Measurements from ENCODE around the gene PLD1.
"Not testable (repeated sequence)": the region's sequence is repeated elsewhere in the genome, so short reads cannot be mapped to it uniquely, and the experiment has no call there.

Gene PLD1

DNA sequence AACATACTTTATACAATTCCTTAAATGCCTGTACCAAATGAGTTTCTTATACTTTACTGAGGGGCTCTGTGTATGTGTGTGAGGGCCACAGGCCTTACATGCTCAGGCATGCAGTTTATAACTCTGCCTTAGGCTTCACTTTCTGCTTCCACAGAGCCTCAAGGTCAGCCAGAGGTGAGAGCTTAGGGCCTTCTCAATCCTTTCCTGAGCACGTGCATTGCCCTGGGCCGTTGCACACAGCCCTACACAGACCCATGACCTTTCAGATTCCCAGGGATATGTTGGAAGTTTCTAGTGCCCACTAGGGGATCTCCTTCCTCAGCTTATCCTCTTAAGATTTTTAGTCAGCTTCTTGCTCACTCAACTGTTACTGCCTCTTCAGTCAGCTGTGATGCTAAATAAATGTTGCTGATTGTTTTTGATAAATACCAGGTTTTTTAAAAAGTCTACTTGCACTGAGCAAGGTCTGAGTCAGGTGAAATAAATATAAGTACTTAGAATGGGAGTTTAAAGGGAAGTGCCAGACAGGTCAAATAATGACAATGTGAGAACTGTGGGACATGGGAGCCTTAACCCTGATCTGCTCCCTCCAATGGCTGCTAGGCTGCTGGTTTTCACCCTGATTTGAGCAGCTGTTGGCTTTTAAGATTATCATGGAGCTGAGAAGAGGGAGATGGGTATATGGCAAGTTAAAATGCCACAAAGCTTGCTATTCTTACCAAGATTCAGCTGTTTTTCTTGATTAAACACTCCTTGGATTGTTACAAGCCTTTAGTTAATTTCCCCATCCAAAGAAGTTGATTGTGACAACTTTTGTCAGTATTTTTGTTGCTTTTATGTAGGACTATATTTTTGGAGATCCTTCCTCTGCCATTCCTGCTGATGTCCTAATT is 169.5 kb downstream of the PLD1 start:
- no peaks in the 10 kb centered on the region for H3K4me1 ChIP-seq (ENCODE audit: control insufficient read depth, insufficient read depth, low read length)
- no peak overlapping the region for H3K4me2 ChIP-seq (ENCODE audit: low read length)
- H3K4me3 ChIP-seq (ENCODE audit: low read length) = no peak overlapping the region
- no peaks in the 10 kb centered on the region for H3K36me3 ChIP-seq (ENCODE audit: insufficient read depth, low read length)
- no peaks in the 10 kb centered on the region for H3K9me3 ChIP-seq (replicated peaks; ENCODE audit: low read length)
- H3K9ac ChIP-seq (ENCODE audit: low read depth, low read length) = no peak overlapping the region
- H3K27me3 ChIP-seq (ENCODE audit: control insufficient read depth, insufficient read depth, low read length) = no peaks in the 10 kb centered on the region

DNA sequence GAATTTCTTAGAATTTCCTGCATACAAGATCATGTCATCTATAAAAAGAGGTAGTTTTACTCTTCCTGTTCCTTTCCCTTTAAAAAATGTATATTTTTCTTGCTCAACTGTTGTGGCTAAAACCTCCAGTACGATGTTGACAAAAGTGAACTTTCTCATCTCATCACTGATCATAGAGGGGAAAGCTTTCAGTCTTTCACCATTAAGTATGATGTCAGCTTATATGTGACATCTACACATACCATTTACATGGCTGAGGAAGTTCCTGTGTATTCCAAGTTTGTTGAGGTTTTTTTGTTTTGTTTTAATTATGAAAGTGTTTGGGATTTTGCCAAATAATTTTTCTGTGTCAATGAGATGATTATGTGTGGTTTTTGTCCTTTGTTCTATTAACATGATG is 173.6 kb downstream of the PLD1 start:
- Histone ChIP-seq H3K36me3 (ENCODE audit: insufficient read depth, low read length) (no peaks in the 10 kb centered on the region), H3K4me2 (ENCODE audit: low read length) (no peak overlapping the region), H3K9me3 (replicated peaks; ENCODE audit: low read length) (no peaks in the 10 kb centered on the region), H3K9ac (ENCODE audit: low read depth, low read length) (no peak overlapping the region), H3K27me3 (ENCODE audit: control insufficient read depth, insufficient read depth, low read length) (no peaks in the 10 kb centered on the region), H3K4me3 (ENCODE audit: low read length) (no peak overlapping the region), H3K4me1 (ENCODE audit: control insufficient read depth, insufficient read depth, low read length) (no peaks in the 10 kb centered on the region)

DNA sequence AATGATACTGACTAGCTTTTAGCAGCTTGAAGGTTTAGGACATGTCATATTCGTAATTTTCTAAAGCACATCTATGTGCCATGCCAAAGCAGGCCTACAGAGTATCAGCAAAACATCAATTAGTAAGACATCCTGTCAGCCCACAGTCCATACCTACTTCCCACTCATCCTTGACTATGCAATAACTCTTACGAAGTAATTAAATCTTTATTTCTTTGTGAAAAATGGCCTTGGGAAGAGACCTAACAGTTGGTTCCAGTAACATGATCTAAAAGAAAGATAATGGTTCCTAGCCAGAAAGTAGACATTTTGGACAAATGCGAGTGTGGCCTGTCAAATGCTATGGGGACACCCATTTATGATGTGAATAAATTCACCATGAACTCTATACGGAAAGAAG is 177.5 kb downstream of the PLD1 start:
- Histone ChIP-seq H3K9me3 (replicated peaks; ENCODE audit: low read length) (no peaks in the 10 kb centered on the region), H3K27me3 (ENCODE audit: control insufficient read depth, insufficient read depth, low read length) (no peaks in the 10 kb centered on the region), H3K4me1 (ENCODE audit: control insufficient read depth, insufficient read depth, low read length) (no peaks in the 10 kb centered on the region), H3K4me3 (ENCODE audit: low read length) (no peak overlapping the region), H3K4me2 (ENCODE audit: low read length) (no peak overlapping the region), H3K9ac (ENCODE audit: low read depth, low read length) (no peak overlapping the region), H3K36me3 (ENCODE audit: insufficient read depth, low read length) (no peaks in the 10 kb centered on the region)

DNA sequence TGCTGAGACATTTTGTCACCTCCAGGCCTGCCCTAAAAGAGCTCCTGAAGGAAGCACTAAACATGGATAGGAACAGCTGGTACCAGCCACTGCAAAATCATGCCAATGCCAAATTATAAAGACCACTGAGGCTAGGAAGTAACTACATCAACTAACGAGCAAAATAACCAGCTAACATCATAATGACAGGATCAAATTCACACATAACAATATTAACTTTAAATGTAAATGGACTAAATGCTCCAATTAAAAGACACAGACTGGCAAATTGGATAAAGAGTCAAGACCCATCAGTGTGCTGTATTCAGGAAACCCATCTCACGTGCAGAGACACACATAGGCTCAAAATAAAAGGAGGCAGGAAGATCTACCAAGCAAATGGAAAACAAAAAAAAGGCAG is 183.5 kb downstream of the PLD1 start:
- H3K9ac ChIP-seq (ENCODE audit: low read depth, low read length); H3K27me3 ChIP-seq (ENCODE audit: control insufficient read depth, insufficient read depth, low read length); H3K4me2 ChIP-seq (ENCODE audit: low read length); H3K9me3 ChIP-seq (replicated peaks; ENCODE audit: low read length); H3K4me3 ChIP-seq (ENCODE audit: low read length); H3K4me1 ChIP-seq (ENCODE audit: control insufficient read depth, insufficient read depth, low read length); H3K36me3 ChIP-seq (ENCODE audit: insufficient read depth, low read length): not testable (repeated sequence)

DNA sequence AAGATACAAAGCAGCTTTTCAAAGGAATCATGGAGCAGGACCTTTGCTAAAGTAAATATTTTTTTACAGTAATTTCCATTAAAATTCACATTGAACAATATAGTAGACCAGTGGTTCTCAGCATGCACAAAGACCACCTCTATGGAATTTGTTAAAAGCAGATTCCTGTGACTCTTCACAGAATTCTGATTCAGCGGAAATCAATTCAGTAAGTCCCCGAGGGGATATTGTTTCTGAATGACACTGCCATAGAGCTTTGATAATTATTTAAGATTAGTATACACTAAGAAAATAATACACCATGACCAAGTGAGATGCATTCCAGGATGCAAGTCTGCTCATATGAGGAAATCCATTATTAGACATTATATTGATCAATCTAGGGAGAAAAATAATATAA is 188.2 kb downstream of the PLD1 start:
- H3K36me3 ChIP-seq (ENCODE audit: insufficient read depth, low read length) = no peaks in the 10 kb centered on the region
- H3K9me3 ChIP-seq (replicated peaks; ENCODE audit: low read length) = no peaks in the 10 kb centered on the region
- H3K27me3 ChIP-seq (ENCODE audit: control insufficient read depth, insufficient read depth, low read length) = no peaks in the 10 kb centered on the region
- peaks cover 10% of the 10 kb centered on the region for H3K4me1 ChIP-seq (ENCODE audit: control insufficient read depth, insufficient read depth, low read length)
- H3K4me2 ChIP-seq (ENCODE audit: low read length) = no peak overlapping the region
- no peak overlapping the region for H3K9ac ChIP-seq (ENCODE audit: low read depth, low read length)
- H3K4me3 ChIP-seq (ENCODE audit: low read length) = no peak overlapping the region

DNA sequence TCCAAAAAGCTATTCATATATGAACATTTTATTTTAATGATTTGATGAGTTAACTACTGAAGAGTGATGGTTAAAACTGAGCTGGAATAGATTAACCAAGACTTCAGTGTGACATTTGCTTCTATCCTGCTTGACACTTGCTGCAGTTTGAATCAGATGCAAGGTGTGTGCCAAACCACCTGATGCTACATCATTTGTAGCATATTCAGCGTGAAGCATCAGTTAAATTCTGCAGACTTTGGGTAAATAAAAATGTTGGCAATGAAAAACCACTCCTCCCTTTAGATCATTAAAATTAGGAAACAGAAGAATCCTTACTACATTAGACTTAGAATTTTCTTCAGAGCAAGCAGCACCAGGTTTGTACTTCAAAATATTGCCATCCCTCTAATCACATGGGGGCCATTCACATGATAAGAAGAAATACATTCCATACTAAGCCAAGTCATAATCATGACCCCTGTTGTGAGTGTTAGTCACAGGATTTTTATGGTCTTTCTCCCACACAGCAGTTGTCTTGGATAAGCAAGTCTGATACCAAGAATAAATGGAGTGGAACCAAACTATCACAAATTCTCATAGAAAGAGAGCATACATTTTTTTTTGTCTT is 189.4 kb downstream of the PLD1 start:
- Histone ChIP-seq H3K4me1 (ENCODE audit: control insufficient read depth, insufficient read depth, low read length) (peaks cover 10% of the 10 kb centered on the region), H3K36me3 (ENCODE audit: insufficient read depth, low read length) (no peaks in the 10 kb centered on the region), H3K9ac (ENCODE audit: low read depth, low read length) (no peak overlapping the region), H3K4me3 (ENCODE audit: low read length) (no peak overlapping the region), H3K27me3 (ENCODE audit: control insufficient read depth, insufficient read depth, low read length) (no peaks in the 10 kb centered on the region), H3K9me3 (replicated peaks; ENCODE audit: low read length) (no peaks in the 10 kb centered on the region), H3K4me2 (ENCODE audit: low read length) (no peak overlapping the region)

DNA sequence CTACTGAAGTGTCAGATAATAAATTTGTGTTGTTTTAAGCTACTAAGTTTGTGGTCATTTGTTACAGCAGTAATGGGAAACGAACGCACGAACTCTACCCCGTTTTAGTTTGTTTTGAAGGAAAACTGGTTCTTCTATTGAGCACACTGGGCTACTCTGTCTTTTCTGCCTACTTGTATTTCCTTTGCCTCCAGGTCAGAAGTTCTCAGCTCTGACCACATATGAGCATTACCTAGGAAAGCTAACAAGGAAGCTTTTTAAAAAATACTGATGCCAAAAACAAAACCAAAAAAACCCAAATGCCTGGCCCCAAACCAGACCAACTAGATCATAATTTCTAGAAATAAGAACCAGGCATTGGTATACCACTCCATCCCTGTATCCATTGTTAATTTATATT is 193.5 kb downstream of the PLD1 start:
- H3K9me3 ChIP-seq (replicated peaks; ENCODE audit: low read length) = no peaks in the 10 kb centered on the region
- no peaks in the 10 kb centered on the region for H3K36me3 ChIP-seq (ENCODE audit: insufficient read depth, low read length)
- H3K4me2 ChIP-seq (ENCODE audit: low read length) = no peak overlapping the region
- peaks cover 22% of the 10 kb centered on the region for H3K4me1 ChIP-seq (ENCODE audit: control insufficient read depth, insufficient read depth, low read length)
- no peaks in the 10 kb centered on the region for H3K27me3 ChIP-seq (ENCODE audit: control insufficient read depth, insufficient read depth, low read length)
- H3K9ac ChIP-seq (ENCODE audit: low read depth, low read length) = no peak overlapping the region
- H3K4me3 ChIP-seq (ENCODE audit: low read length) = no peak overlapping the region

DNA sequence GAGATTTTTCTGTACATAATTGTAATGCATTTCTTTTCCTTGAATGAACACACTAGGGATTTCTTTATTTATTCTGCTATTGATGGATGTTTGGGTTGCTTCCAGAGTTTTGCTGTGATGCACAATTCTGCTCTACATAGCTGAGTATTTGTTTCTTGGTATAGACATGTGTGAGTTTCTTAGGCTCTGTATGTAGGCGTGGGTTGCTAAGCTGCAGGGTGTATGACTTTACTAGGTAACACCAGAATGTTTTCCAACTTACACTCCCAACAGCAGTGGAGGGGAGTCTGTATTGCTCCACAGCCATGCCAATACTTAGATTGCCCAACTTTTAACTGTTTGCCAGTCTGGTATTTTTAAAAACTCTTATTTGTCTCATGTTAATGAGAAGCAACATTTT is 194.6 kb downstream of the PLD1 start:
- no peaks in the 10 kb centered on the region for H3K36me3 ChIP-seq (ENCODE audit: insufficient read depth, low read length)
- no peaks in the 10 kb centered on the region for H3K27me3 ChIP-seq (ENCODE audit: control insufficient read depth, insufficient read depth, low read length)
- no peak overlapping the region for H3K4me3 ChIP-seq (ENCODE audit: low read length)
- no peaks in the 10 kb centered on the region for H3K9me3 ChIP-seq (replicated peaks; ENCODE audit: low read length)
- no peak overlapping the region for H3K4me2 ChIP-seq (ENCODE audit: low read length)
- H3K4me1 ChIP-seq (ENCODE audit: control insufficient read depth, insufficient read depth, low read length) = peaks cover 12% of the 10 kb centered on the region
- no peak overlapping the region for H3K9ac ChIP-seq (ENCODE audit: low read depth, low read length)

DNA sequence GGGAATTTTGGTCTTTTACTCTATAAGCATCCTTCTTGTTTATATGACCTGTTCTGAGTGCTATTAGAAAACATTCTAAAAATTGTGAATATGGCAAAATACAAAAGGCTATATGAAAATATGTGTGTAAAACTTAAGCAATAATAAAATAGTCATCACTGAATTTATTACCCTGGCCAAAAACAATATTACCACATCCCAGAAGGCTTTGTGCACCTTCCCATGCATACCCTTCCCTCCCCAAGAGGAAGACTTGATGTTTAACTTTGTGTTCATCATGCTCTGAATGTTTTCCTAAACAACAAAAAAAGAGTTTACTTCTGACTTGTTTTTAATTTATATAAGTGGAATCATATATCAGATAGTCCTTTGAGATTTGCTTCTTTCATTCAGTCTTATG is 195.0 kb downstream of the PLD1 start:
- no peak overlapping the region for H3K4me3 ChIP-seq (ENCODE audit: low read length)
- H3K27me3 ChIP-seq (ENCODE audit: control insufficient read depth, insufficient read depth, low read length) = no peaks in the 10 kb centered on the region
- H3K4me1 ChIP-seq (ENCODE audit: control insufficient read depth, insufficient read depth, low read length) = peaks cover 12% of the 10 kb centered on the region
- H3K36me3 ChIP-seq (ENCODE audit: insufficient read depth, low read length) = no peaks in the 10 kb centered on the region
- no peaks in the 10 kb centered on the region for H3K9me3 ChIP-seq (replicated peaks; ENCODE audit: low read length)
- H3K4me2 ChIP-seq (ENCODE audit: low read length) = no peak overlapping the region
- H3K9ac ChIP-seq (ENCODE audit: low read depth, low read length) = no peak overlapping the region

DNA sequence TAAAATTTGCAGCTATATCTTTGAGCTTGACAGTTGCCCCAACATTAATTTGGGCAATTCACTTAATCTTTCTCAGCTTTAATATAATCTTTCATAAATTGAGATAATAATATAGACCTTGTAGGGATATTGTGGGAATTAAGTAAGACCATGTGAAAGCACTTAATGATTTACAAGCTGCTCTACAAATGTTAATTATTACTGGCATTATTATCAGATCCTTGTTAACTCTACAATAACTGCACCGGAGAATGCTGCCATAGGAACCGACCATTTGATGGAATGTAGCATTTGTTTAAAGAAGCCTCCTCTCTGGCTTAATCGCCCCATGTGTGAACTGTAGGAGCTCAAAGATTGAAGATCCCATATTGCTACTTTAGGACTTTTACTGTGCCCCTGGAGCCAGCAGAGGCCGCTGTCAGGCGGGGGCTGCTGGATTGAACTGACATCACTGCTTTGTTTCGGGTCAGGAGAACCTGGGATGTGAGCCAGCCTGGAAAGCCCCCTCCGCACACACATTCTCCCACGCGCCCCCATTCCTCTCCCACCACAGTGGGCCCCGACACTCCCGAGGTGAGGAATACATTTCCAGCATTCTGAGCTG is 195.9 kb downstream of the PLD1 start:
- H3K27me3 ChIP-seq (ENCODE audit: control insufficient read depth, insufficient read depth, low read length) = no peaks in the 10 kb centered on the region
- no peaks in the 10 kb centered on the region for H3K36me3 ChIP-seq (ENCODE audit: insufficient read depth, low read length)
- H3K9ac ChIP-seq (ENCODE audit: low read depth, low read length) = no peak overlapping the region
- no peak overlapping the region for H3K4me2 ChIP-seq (ENCODE audit: low read length)
- H3K4me3 ChIP-seq (ENCODE audit: low read length) = peak overlapping the region; percentile 27
- peaks cover 12% of the 10 kb centered on the region for H3K4me1 ChIP-seq (ENCODE audit: control insufficient read depth, insufficient read depth, low read length)
- no peaks in the 10 kb centered on the region for H3K9me3 ChIP-seq (replicated peaks; ENCODE audit: low read length)

DNA sequence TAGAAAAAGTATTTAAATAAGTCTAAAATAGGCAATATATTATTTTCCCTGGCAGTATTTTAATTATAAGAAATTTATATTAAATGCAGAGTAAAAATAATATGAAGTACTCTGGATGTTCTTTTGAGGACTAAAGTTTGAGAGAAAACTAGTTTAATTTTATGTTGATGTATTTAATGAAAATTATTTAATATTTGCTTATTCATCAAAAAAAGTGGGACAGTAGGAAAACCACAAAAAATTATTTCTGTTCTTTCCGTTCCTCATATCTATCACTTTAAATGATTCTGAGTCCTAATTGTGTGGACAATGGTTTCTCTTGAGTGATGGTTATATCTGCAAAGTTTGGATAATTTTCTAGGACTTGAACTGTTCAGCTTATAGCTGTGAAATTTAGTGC is 202.8 kb downstream of the PLD1 start:
- Histone ChIP-seq H3K36me3 (ENCODE audit: insufficient read depth, low read length) (no peaks in the 10 kb centered on the region), H3K4me3 (ENCODE audit: low read length) (no peak overlapping the region), H3K9me3 (replicated peaks; ENCODE audit: low read length) (no peaks in the 10 kb centered on the region), H3K9ac (ENCODE audit: low read depth, low read length) (no peak overlapping the region), H3K4me1 (ENCODE audit: control insufficient read depth, insufficient read depth, low read length) (no peaks in the 10 kb centered on the region), H3K4me2 (ENCODE audit: low read length) (no peak overlapping the region), H3K27me3 (ENCODE audit: control insufficient read depth, insufficient read depth, low read length) (no peaks in the 10 kb centered on the region)
